HepG2 (cell line): ENCODE results near the gene KCNMB2. TPM values are rescaled to one million over a fixed set of nuclear protein-coding genes. Genes with fewer than 3 reads are reported as not detected.

ENCODE experiments used
- ATAC-seq: fragments of 200-7000 bp; cut with Tn5 transposase; 3 replicates; pipeline ENCODE4 v1.9.1; 2020; ENCODE audit warnings: mild to moderate bottlenecking, moderate library complexity
- BruUV-seq: library from RNA; stranded (reverse); fragments of 400-500 nt; replicated peaks from 2 replicates; lab custom pipeline; 2021; lab: Mats Ljungman, UMichigan
- CTCF ChIA-PET: fragments of 300-600 bp; formaldehyde crosslinking; extraction: SDS; loops from one replicate; lab custom pipeline; 2021; ENCODE audit warnings: low total read pairs, inconsistent platforms, low intra/inter-chr PET ratio; lab: Yijun Ruan, JAX
- POLR2A ChIA-PET: fragments of 350-600 bp; sonication (Branson Sonifier 250); formaldehyde crosslinking; loops from one replicate; lab custom pipeline; 2020; ENCODE audit warnings: antibody characterized with exemption, inconsistent platforms; lab: Yijun Ruan, JAX
- DNase-seq: peaks from one replicate; pipeline ENCODE4 v3.0.0-alpha.2; 2015; ENCODE audit warnings: low spot score
- FAIRE-seq: peaks from 3 replicates; lab custom pipeline; 2011; peaks lifted over from hg19 to GRCh38; lab: Jason Lieb, UNC
- H2AFZ ChIP-seq: one replicate; pipeline ENCODE4 v1.6.1; 2011; ENCODE audit warnings: low read length, inconsistent platforms
- H3K27ac ChIP-seq: fragments of 300-600 bp; 3 replicates; pipeline ENCODE4 v1.8.0; 2011; ENCODE audit warnings: mixed run types, mild to moderate bottlenecking, mixed read lengths, low read length, inconsistent platforms; ENCODE audit not compliant: insufficient read depth; ENCODE audit errors: extremely low read length
- H3K27me3 ChIP-seq, 2 experiments: fragments of 200-600 bp in 1 of 2; 2 replicates in 1 of 2; 3 replicates in 1 of 2; pipeline versions ENCODE4 v1.6.0 to v1.8.0; 2011; ENCODE audit warnings: low read length in 2 of 2, mild to moderate bottlenecking in 2 of 2, moderate library complexity in 2 of 2, inconsistent platforms in 1 of 2; ENCODE audit not compliant: insufficient read depth in 2 of 2, control insufficient read depth in 1 of 2
- H3K36me3 ChIP-seq, 2 experiments: fragments of 200-600 bp in 1 of 2; replicated peaks in 1 of 2; 2 replicates in 1 of 2; 3 replicates in 1 of 2; pipeline versions ENCODE4 v1.5.1 to v1.8.0; 2011; ENCODE audit warnings: low read length in 2 of 2, inconsistent platforms in 1 of 2; ENCODE audit not compliant: insufficient read depth in 2 of 2, control insufficient read depth in 1 of 2
- H3K4me1 ChIP-seq: 2 replicates; pipeline ENCODE4 v1.5.1; 2012; ENCODE audit warnings: low read length, inconsistent platforms; ENCODE audit not compliant: insufficient read depth
- H3K4me2 ChIP-seq: 2 replicates; pipeline ENCODE4 v1.6.0; 2011; ENCODE audit warnings: low read depth, low read length, inconsistent platforms
- H3K4me3 ChIP-seq, 3 experiments: fragments of 200-600 bp in 1 of 3; sonication (generic), shearing (Covaris generic) in 1 of 3; replicated peaks in 1 of 3; 2 replicates each; pipeline ENCODE4 v1.5.1; 2011 to 2016; ENCODE audit warnings: low read length in 3 of 3, inconsistent platforms in 2 of 3, low read depth in 2 of 3, mild to moderate bottlenecking in 2 of 3, control low read depth in 1 of 3, mixed read lengths in 1 of 3; ENCODE audit not compliant: insufficient read depth in 1 of 3
- H3K79me2 ChIP-seq: one replicate; pipeline ENCODE4 v1.6.1; 2011; ENCODE audit warnings: low read length, inconsistent platforms; ENCODE audit not compliant: insufficient read depth
- H3K9ac ChIP-seq: 2 replicates; pipeline ENCODE4 v1.6.0; 2011; ENCODE audit warnings: mild to moderate bottlenecking, low read depth, low read length, inconsistent platforms; ENCODE audit not compliant: insufficient read depth
- H3K9me3 ChIP-seq: 2 replicates; pipeline ENCODE4 v1.5.1; 2012; ENCODE audit warnings: mild to moderate bottlenecking, low read length
- H4K20me1 ChIP-seq: 2 replicates; pipeline ENCODE4 v1.6.0; 2011; ENCODE audit warnings: inconsistent platforms, mild to moderate bottlenecking, low read length, moderate library complexity; ENCODE audit not compliant: insufficient read depth
- ATRX ChIP-seq: sonication (generic); formaldehyde crosslinking; IDR thresholded peaks from 2 replicates; pipeline ENCODE4 v1.4.0; 2020; ENCODE audit warnings: missing genetic modification reagents, borderline replicate concordance
- CBX2 ChIP-seq, 2 experiments: fragments of 200-600 bp in 1 of 2; sonication (generic); formaldehyde crosslinking in 1 of 2; IDR thresholded peaks; 2 replicates each; pipeline versions ENCODE4 v1.7.0 to v1.8.1; 2018 to 2022; ENCODE audit warnings: low read depth in 2 of 2, low read length in 1 of 2, mild to moderate bottlenecking in 1 of 2, missing genetic modification reagents in 1 of 2
- DR1 ChIP-seq: sonication (generic); formaldehyde crosslinking; IDR thresholded peaks from 2 replicates; pipeline ENCODE4 v1.8.0; 2021; ENCODE audit warnings: mild to moderate bottlenecking, missing genetic modification reagents, inconsistent platforms
- HMGXB4 ChIP-seq, 2 experiments: sonication (generic) in 1 of 2; formaldehyde crosslinking in 1 of 2; IDR thresholded peaks; 2 replicates each; pipeline versions ENCODE4 v1.4.0 to v1.6.1; 2018 to 2020; ENCODE audit warnings: missing genetic modification reagents in 2 of 2, borderline replicate concordance in 1 of 2, low read depth in 1 of 2, mild to moderate bottlenecking in 1 of 2, missing biosample characterization in 1 of 2
- IRX3 ChIP-seq: sonication (generic); formaldehyde crosslinking; IDR thresholded peaks from 2 replicates; pipeline ENCODE4 v1.8.1; 2023; ENCODE audit warnings: mild to moderate bottlenecking, low read depth, missing genetic modification reagents, borderline replicate concordance
- MTF1 ChIP-seq: sonication (generic); formaldehyde crosslinking; IDR thresholded peaks from 2 replicates; pipeline ENCODE4 v1.5.0; 2020; ENCODE audit warnings: missing genetic modification reagents
- NRL ChIP-seq: sonication (generic); formaldehyde crosslinking; IDR thresholded peaks from 2 replicates; pipeline ENCODE4 v1.5.0; 2020; ENCODE audit warnings: missing genetic modification reagents, mild to moderate bottlenecking, moderate library complexity, borderline replicate concordance
- PRDM4 ChIP-seq: sonication (generic); formaldehyde crosslinking; IDR thresholded peaks from 2 replicates; pipeline ENCODE4 v1.9.0; 2021; ENCODE audit warnings: missing genetic modification reagents, borderline replicate concordance
- U2AF1 ChIP-seq: fragments of 200-400 bp; formaldehyde crosslinking; optimal IDR thresholded peaks from 2 replicates; pipeline ENCODE3; 2017; ENCODE audit warnings: mild to moderate bottlenecking, low read depth, low read length
- ZFP62 ChIP-seq: sonication (generic); formaldehyde crosslinking; IDR thresholded peaks from 2 replicates; pipeline ENCODE4 v1.4.0; 2020; ENCODE audit warnings: missing genetic modification reagents
- ZNF572 ChIP-seq: sonication (generic); formaldehyde crosslinking; IDR thresholded peaks from 2 replicates; pipeline ENCODE4 v1.5.1; 2020; ENCODE audit warnings: mild to moderate bottlenecking, missing genetic modification reagents
- ZNF780A ChIP-seq: sonication (generic); formaldehyde crosslinking; IDR thresholded peaks from 2 replicates; pipeline ENCODE4 v1.8.0; 2022; ENCODE audit warnings: mild to moderate bottlenecking, missing genetic modification reagents, moderate library complexity
- ZNF781 ChIP-seq: sonication (generic); formaldehyde crosslinking; IDR thresholded peaks from 2 replicates; pipeline ENCODE4 v1.5.1; 2020; ENCODE audit warnings: borderline replicate concordance, mild to moderate bottlenecking, missing genetic modification reagents; ENCODE audit errors: not compliant biosample characterization
- WGBS: methylation state at CpG from one replicate; pipeline ENCODE4 v1.1.6; 2017; ENCODE audit warnings: low lambda C conversion rate; 5-methylcytosine and 5-hydroxymethylcytosine counted together
- in situ Hi-C: cut with HindIII; loops from 2 replicates; pipeline ENCODE4 v1.10.0; 2017; ENCODE audit warnings: low pct_unique_long_range_greater_than_20kb; ENCODE audit not compliant: extremely low pct_ligation_motif_present
- intact Hi-C: fragments of 100-400 bp; cut with micrococcal nuclease; formaldehyde crosslinking; loops from one replicate; pipeline ENCODE4 v1.10.0; 2022; ENCODE audit not compliant: unreplicated experiment
- polyA plus RNA-seq, 8 experiments: library from polyadenylated mRNA; depleted of rRNA in 3 of 8; stranded (reverse) in 7 of 8; unstranded in 1 of 8; fragments of >200 nt; fragmentation: Illumina TruSeq in 4 of 8; extraction: Trizol in 4 of 8; gene quantifications; 2 replicates each; pipeline versions ENCODE4 v1.2.1 to v1.2.3, GENCODE V29; 2011 to 2016; ENCODE audit warnings: low read depth in 4 of 8, missing spikeins in 1 of 8, mixed read lengths in 1 of 8; ENCODE audit not compliant: insufficient read depth in 1 of 8
- total RNA-seq, 5 experiments: library from RNA; depleted of rRNA; stranded (reverse); fragments of >200 nt; fragmentation: Illumina TruSeq; extraction: Trizol; gene quantifications; 2 replicates each; pipeline ENCODE4 v1.2.3, GENCODE V29; 2016; ENCODE audit warnings: low read depth in 1 of 5
- TF ChIP-seq, protein P1 (sequence below): sonication (generic); formaldehyde crosslinking; IDR thresholded peaks from 2 replicates; pipeline ENCODE4 v1.5.1; 2020; ENCODE audit warnings: mild to moderate bottlenecking, missing genetic modification reagents, moderate library complexity

KCNMB2 gene
- total and polyA plus RNA-seq, 2 of the 13 experiments (the other 11 are each of a cell fraction or from before 2014, with no cell fraction given), result not detected

GRCh38 chr3:178749471-178749870 is 213.2 kb downstream of the KCNMB2 start:
- POLR2A ChIA-PET, result no interaction called here
- CTCF ChIA-PET, result no interaction called here
- DNase-seq, result no peak
- Histone ChIP-seq H3K36me3 (no peaks in the 10 kb centered on the region), H3K4me3 (no peak overlapping the region), H3K4me2 (no peak overlapping the region), H3K9me3 (no peaks in the 10 kb centered on the region; the same call in 1 of the 2 replicates), H3K79me2 (no peaks in the 10 kb centered on the region), H4K20me1 (no peaks in the 10 kb centered on the region), H3K4me1 (no peaks in the 10 kb centered on the region), H2AFZ (no peak overlapping the region), H3K27me3 (no peaks in the 10 kb centered on the region; a peak in 1 of 5 replicates), H3K27ac (no peak overlapping the region), H3K9ac (no peak overlapping the region)
- in situ Hi-C loops, result no loop called here
- intact Hi-C loops, result no loop called here
- FAIRE-seq, result no peak
- BruUV-seq, result no TSS peak
- WGBS, result 0% methylated on average over 2 of the region's 2 CpGs
- no peak for ATAC-seq
- TF ChIP-seq DR1 (no peak), NRL (CRISPR knock-in tag) (no peak), ZNF780A (no peak), PRDM4 (CRISPR knock-in tag) (no peak), ZNF781 (CRISPR knock-in tag) (no peak), ZNF572 (CRISPR knock-in tag) (no peak), U2AF1 (no peak), CBX2 (IDR thresholded peaks at IDR 0.05; ENCODE audit: low read depth, low read length) (no peak), CBX2 (CRISPR knock-in tag; IDR thresholded peaks at IDR 0.05; ENCODE audit: low read depth) (no peak), HMGXB4 (CRISPR knock-in tag; IDR thresholded peaks at IDR 0.05; ENCODE audit: borderline replicate concordance in 1 of 2, low read depth in 1 of 2) (no peak), MTF1 (CRISPR knock-in tag) (no peak), ZFP62 (no peak), ATRX (CRISPR knock-in tag) (no peak), IRX3 (CRISPR knock-in tag) (no peak)
- TF ChIP-seq, protein P1, sequence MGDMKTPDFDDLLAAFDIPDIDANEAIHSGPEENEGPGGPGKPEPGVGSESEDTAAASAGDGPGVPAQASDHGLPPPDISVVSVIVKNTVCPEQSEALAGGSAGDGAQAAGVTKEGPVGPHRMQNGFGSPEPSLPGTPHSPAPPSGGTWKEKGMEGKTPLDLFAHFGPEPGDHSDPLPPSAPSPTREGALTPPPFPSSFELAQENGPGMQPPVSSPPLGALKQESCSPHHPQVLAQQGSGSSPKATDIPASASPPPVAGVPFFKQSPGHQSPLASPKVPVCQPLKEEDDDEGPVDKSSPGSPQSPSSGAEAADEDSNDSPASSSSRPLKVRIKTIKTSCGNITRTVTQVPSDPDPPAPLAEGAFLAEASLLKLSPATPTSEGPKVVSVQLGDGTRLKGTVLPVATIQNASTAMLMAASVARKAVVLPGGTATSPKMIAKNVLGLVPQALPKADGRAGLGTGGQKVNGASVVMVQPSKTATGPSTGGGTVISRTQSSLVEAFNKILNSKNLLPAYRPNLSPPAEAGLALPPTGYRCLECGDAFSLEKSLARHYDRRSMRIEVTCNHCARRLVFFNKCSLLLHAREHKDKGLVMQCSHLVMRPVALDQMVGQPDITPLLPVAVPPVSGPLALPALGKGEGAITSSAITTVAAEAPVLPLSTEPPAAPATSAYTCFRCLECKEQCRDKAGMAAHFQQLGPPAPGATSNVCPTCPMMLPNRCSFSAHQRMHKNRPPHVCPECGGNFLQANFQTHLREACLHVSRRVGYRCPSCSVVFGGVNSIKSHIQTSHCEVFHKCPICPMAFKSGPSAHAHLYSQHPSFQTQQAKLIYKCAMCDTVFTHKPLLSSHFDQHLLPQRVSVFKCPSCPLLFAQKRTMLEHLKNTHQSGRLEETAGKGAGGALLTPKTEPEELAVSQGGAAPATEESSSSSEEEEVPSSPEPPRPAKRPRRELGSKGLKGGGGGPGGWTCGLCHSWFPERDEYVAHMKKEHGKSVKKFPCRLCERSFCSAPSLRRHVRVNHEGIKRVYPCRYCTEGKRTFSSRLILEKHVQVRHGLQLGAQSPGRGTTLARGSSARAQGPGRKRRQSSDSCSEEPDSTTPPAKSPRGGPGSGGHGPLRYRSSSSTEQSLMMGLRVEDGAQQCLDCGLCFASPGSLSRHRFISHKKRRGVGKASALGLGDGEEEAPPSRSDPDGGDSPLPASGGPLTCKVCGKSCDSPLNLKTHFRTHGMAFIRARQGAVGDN (CRISPR knock-in tag), result no peak
